ENCODE data around the gene RALGPS2. TPM values are rescaled to one million over a fixed set of nuclear protein-coding genes. Genes with fewer than 3 reads are reported as not detected.

Gene RALGPS2
- total RNA-seq, 1 experiment from 2014 or later: 38.0 TPM

DNA sequence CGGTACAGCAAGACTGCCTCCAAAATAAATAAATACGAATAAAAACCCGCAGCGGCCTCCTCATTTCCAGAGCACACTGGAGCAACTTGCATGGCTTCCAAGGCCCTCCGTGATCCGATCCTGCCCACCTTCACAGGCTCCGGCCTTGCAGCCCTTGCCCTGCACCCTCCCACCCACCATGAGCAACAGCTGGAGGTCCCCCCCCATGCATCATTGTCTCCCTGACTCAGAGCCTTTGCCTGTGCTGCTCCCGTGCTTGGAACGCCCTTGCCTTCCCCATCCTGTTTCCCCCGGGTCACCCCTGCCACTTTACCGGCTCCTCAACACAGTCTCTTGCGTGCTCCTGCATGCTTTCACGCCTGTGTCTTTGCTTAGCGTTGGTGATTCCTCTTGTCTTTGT is 216.8 kb downstream of the RALGPS2 start (continued):
- TF ChIP-seq PRDM15 (CRISPR knock-in tag; IDR thresholded peaks at IDR 0.05): no peak
- no peak for TF ChIP-seq CREB1 (CRISPR knock-in tag; IDR thresholded peaks at IDR 0.05)
- no peak for TF ChIP-seq ZBTB43 (CRISPR knock-in tag; IDR thresholded peaks at IDR 0.05)
- TF ChIP-seq MXD4 (CRISPR knock-in tag; IDR thresholded peaks at IDR 0.05; ENCODE audit: borderline replicate concordance): no peak
- TF ChIP-seq, protein P1, sequence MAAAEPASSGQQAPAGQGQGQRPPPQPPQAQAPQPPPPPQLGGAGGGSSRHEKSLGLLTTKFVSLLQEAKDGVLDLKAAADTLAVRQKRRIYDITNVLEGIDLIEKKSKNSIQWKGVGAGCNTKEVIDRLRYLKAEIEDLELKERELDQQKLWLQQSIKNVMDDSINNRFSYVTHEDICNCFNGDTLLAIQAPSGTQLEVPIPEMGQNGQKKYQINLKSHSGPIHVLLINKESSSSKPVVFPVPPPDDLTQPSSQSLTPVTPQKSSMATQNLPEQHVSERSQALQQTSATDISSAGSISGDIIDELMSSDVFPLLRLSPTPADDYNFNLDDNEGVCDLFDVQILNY (CRISPR knock-in tag; IDR thresholded peaks at IDR 0.05): no peak
- TF ChIP-seq, protein P2, sequence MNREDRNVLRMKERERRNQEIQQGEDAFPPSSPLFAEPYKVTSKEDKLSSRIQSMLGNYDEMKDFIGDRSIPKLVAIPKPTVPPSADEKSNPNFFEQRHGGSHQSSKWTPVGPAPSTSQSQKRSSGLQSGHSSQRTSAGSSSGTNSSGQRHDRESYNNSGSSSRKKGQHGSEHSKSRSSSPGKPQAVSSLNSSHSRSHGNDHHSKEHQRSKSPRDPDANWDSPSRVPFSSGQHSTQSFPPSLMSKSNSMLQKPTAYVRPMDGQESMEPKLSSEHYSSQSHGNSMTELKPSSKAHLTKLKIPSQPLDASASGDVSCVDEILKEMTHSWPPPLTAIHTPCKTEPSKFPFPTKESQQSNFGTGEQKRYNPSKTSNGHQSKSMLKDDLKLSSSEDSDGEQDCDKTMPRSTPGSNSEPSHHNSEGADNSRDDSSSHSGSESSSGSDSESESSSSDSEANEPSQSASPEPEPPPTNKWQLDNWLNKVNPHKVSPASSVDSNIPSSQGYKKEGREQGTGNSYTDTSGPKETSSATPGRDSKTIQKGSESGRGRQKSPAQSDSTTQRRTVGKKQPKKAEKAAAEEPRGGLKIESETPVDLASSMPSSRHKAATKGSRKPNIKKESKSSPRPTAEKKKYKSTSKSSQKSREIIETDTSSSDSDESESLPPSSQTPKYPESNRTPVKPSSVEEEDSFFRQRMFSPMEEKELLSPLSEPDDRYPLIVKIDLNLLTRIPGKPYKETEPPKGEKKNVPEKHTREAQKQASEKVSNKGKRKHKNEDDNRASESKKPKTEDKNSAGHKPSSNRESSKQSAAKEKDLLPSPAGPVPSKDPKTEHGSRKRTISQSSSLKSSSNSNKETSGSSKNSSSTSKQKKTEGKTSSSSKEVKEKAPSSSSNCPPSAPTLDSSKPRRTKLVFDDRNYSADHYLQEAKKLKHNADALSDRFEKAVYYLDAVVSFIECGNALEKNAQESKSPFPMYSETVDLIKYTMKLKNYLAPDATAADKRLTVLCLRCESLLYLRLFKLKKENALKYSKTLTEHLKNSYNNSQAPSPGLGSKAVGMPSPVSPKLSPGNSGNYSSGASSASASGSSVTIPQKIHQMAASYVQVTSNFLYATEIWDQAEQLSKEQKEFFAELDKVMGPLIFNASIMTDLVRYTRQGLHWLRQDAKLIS (CRISPR knock-in tag; IDR thresholded peaks at IDR 0.05; ENCODE audit: borderline replicate concordance): no peak

DNA sequence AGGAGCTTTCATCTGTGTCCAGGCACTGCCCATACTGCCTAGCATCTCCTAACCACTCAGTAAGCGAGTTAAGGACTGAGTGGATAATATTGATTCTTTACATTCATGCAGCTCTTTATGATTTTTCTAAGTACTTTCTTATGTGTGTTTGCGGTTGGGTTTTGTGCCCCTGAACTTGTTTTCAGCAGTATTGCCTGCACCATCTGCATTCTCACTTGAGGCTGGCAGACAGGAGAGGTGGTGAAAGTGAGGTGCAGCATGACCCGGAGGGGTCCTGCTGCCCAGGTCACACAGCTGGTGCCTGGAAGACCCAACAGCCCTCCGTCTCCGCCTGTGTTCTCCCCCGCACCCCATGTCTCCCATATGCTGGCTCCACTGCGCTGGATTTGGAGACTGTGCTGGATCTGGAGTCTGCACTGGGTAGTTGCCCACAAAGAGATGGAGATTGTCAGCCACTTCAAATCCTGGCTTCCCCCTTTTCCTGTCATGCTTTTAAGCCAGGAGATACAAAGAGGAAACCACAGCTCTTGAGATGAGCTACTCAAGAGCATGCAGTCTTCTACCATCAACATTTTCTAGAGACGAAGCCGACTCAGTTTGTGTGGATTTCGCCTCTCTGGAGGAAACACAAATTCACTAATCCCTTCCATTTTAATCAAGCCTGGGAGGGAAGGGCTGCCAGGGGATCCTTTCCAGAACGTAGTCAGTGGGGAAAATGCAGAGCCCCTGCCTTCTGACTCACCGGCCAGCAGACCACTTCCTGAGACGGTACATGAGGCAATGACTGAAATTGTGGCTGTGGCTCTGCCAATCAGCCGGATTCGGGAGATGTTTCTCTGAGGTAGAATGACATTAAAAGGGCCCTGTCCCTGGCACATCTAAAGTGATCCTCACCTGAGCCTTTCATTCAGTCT is 217.5 kb downstream of the RALGPS2 start:
- H3K36me3 Mint-ChIP-seq: no peaks in the 10 kb centered on the region
- H3K27ac Mint-ChIP-seq: no peak overlapping the region
- POLR2A ChIA-PET: no interaction called here
- TF ChIP-seq SMAD3 (CRISPR knock-in tag; IDR thresholded peaks at IDR 0.05; ENCODE audit: borderline replicate concordance) (no peak), E2F4 (CRISPR knock-in tag; IDR thresholded peaks at IDR 0.05; ENCODE audit: borderline replicate concordance, low read depth) (no peak), ESRRA (CRISPR knock-in tag; IDR thresholded peaks at IDR 0.05; ENCODE audit: borderline replicate concordance) (no peak), RELA (CRISPR knock-in tag; IDR thresholded peaks at IDR 0.05; ENCODE audit: borderline replicate concordance) (no peak), ZNF671 (CRISPR knock-in tag; IDR thresholded peaks at IDR 0.05) (no peak)
- CTCF ChIA-PET: interaction anchor here (1.6 kb wide), 1 partner anchor 60 kb away, joined by 4 read pairs; no protein-coding TSS in a partner anchor
- H3K4me1 Mint-ChIP-seq: peaks cover 27% of the 10 kb centered on the region
- H3K9me3 Mint-ChIP-seq: no peaks in the 10 kb centered on the region
- H3K4me3 Mint-ChIP-seq: no peak overlapping the region
- DNase-seq (ENCODE audit: low spot score) (no peak), ATAC-seq (no peak)
- H3K27me3 Mint-ChIP-seq (ENCODE audit: low read depth): no peaks in the 10 kb centered on the region; the same call in 1 of the 2 replicates

Data from WTC11 (cell line).